Measurements from ENCODE around the gene CHSY3.

The CHSY3 gene

GRCh38 chr5:129966071-129966470, 61.8 kb downstream of the CHSY3 start:
- TF ChIP-seq CTCF (IDR thresholded peaks at IDR 0.05) (no peak), ZFX (IDR thresholded peaks at IDR 0.05; ENCODE audit: borderline replicate concordance) (no peak)
- H3K27ac ChIP-seq: no peak overlapping the region

- H3K27ac ChIP-seq: no peak overlapping the region
- no peak for TF ChIP-seq CTCF (IDR thresholded peaks at IDR 0.05)
- no peak for TF ChIP-seq ZFX (IDR thresholded peaks at IDR 0.05; ENCODE audit: borderline replicate concordance)
Observed at GRCh38 chr5:129971714-129972113, 67.4 kb downstream of the CHSY3 start.

GRCh38 chr5:129972465-129973141, 68.3 kb downstream of the CHSY3 start:
- no peak for TF ChIP-seq CTCF (IDR thresholded peaks at IDR 0.05)
- TF ChIP-seq ZFX (IDR thresholded peaks at IDR 0.05; ENCODE audit: borderline replicate concordance): no peak

GRCh38 chr5:129973716-129974426, 69.6 kb downstream of the CHSY3 start:
- no peak overlapping the region for H3K27ac ChIP-seq
- TF ChIP-seq ZFX (IDR thresholded peaks at IDR 0.05; ENCODE audit: borderline replicate concordance) (no peak), CTCF (IDR thresholded peaks at IDR 0.05) (no peak)

More at GRCh38 chr5:129972465-129973141, 68.3 kb downstream of the CHSY3 start:
- no peak overlapping the region for H3K27ac ChIP-seq

- TF ChIP-seq ZFX (IDR thresholded peaks at IDR 0.05; ENCODE audit: borderline replicate concordance) (no peak), CTCF (IDR thresholded peaks at IDR 0.05) (no peak)
- H3K27ac ChIP-seq: no peak overlapping the region
Observed at GRCh38 chr5:129977810-129978209, 73.5 kb downstream of the CHSY3 start.

GRCh38 chr5:129978270-129978669, 74.0 kb downstream of the CHSY3 start:
- TF ChIP-seq CTCF (IDR thresholded peaks at IDR 0.05) (no peak), ZFX (IDR thresholded peaks at IDR 0.05; ENCODE audit: borderline replicate concordance) (no peak)
- H3K27ac ChIP-seq: no peak overlapping the region

GRCh38 chr5:129988453-129988852, 84.2 kb downstream of the CHSY3 start:
- no peak overlapping the region for H3K27ac ChIP-seq
- TF ChIP-seq CTCF (IDR thresholded peaks at IDR 0.05) (no peak), ZFX (IDR thresholded peaks at IDR 0.05; ENCODE audit: borderline replicate concordance) (no peak)

Measured in 22Rv1 (cell line).